HG03521 (cell line): ENCODE data around the gene MACROH2A1.

Experiments
- ATAC-seq: cut with Tn5 transposase; IDR thresholded peaks from one replicate; pipeline ENCODE4 v1.9.1; 2021; ENCODE audit warnings: mild to moderate bottlenecking, moderate library complexity; ENCODE audit not compliant: unreplicated experiment

MACROH2A1 gene

GRCh38 chr5:135436951-135437418, 38.0 kb upstream of the MACROH2A1 start:
- no peak for ATAC-seq

- no peak for ATAC-seq
Measured at GRCh38 chr5:135435467-135436330, 36.7 kb upstream of the MACROH2A1 start.

- ATAC-seq, result no peak
Measured at GRCh38 chr5:135434591-135435466, 35.8 kb upstream of the MACROH2A1 start.

GRCh38 chr5:135433681-135434426, 34.8 kb upstream of the MACROH2A1 start:
- no peak for ATAC-seq

GRCh38 chr5:135432113-135432512, 33.1 kb upstream of the MACROH2A1 start:
- ATAC-seq, result no peak

- no peak for ATAC-seq
Measured at GRCh38 chr5:135430135-135430437, 31.1 kb upstream of the MACROH2A1 start.

GRCh38 chr5:135429301-135430134, 30.5 kb upstream of the MACROH2A1 start:
- ATAC-seq, result no peak

GRCh38 chr5:135428586-135428985, 29.6 kb upstream of the MACROH2A1 start:
- no peak for ATAC-seq

GRCh38 chr5:135426102-135427082, 27.4 kb upstream of the MACROH2A1 start:
- peak; percentile 65 for ATAC-seq

- no peak for ATAC-seq
Measured at GRCh38 chr5:135425641-135426040, 26.6 kb upstream of the MACROH2A1 start.

GRCh38 chr5:135423846-135424168, 24.8 kb upstream of the MACROH2A1 start:
- ATAC-seq, result no peak

GRCh38 chr5:135423146-135423845, 24.3 kb upstream of the MACROH2A1 start:
- ATAC-seq, result no peak

- ATAC-seq, result no peak
Measured at GRCh38 chr5:135422419-135422818, 23.4 kb upstream of the MACROH2A1 start.

- ATAC-seq, result no peak
Measured at GRCh38 chr5:135417083-135417482, 18.1 kb upstream of the MACROH2A1 start.

- ATAC-seq, result no peak
Measured at GRCh38 chr5:135405082-135405481, 6.1 kb upstream of the MACROH2A1 start.

- no peak for ATAC-seq
Measured at GRCh38 chr5:135402031-135402430, 3.0 kb upstream of the MACROH2A1 start.

- no peak for ATAC-seq
Measured at GRCh38 chr5:135400866-135401265, 1.8 kb upstream of the MACROH2A1 start.

GRCh38 chr5:135399794-135400542, 937 bp upstream of the MACROH2A1 start:
- ATAC-seq, result no peak
